Measurements from ENCODE around the gene MRPL43.
"Not testable (repeated sequence)": the region's sequence is repeated elsewhere in the genome, so short reads cannot be mapped to it uniquely, and the experiment has no call there.

MRPL43 gene

DNA sequence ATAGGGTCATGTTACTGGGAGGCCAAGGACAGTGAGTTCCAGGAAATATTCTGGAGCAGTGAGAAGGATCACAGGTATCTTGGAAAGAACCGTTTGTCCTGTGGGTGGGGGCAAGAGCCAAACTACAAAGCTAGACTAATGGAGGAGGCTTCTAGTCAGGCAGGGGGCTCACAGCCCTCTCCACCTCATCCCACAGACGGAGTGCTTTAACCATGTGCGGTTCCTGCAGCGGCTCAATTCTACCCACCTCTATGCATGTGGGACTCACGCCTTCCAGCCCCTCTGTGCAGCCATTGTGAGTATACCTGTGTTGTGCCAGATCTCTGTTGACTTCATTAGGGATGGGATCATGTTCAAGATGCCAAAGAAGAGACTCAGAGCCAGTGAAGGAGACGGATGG lies 9.9 kb downstream of the MRPL43 start:
- H3K27me3 ChIP-seq (ENCODE audit: control insufficient read depth in 1 of 2, insufficient read depth in 1 of 2, low read length in 2 of 2), result no peaks in the 10 kb centered on the region
- no peak overlapping the region for H2AFZ ChIP-seq (ENCODE audit: low read depth, low read length)
- no peak overlapping the region for H2BK5ac ChIP-seq (ENCODE audit: low read depth, low read length, poor library complexity, severe bottlenecking)
- H4K8ac ChIP-seq (ENCODE audit: low read length), result no peak overlapping the region
- H3K36me3 ChIP-seq (ENCODE audit: control insufficient read depth in 1 of 2, insufficient read depth in 2 of 2, low read depth in 1 of 2, low read length in 2 of 2), result peaks cover 36 to 44% of the 10 kb centered on the region in 2 experiments
- DNase-seq, result no peak
- no peak overlapping the region for H3K4me2 ChIP-seq (ENCODE audit: low read length, poor library complexity, severe bottlenecking)
- 96% methylated on average over 6 of the region's 6 CpGs for WGBS
- H3K79me1 ChIP-seq (replicated peaks; ENCODE audit: low read length, poor library complexity, severe bottlenecking), result peaks cover 4% of the 10 kb centered on the region
- no peak overlapping the region for H2BK120ac ChIP-seq (ENCODE audit: low read depth, low read length)
- H3K23ac ChIP-seq (ENCODE audit: low read length in 2 of 2), result no peak overlapping the region
- no peak overlapping the region for H3K9ac ChIP-seq (ENCODE audit: low read length)
- H3K4me3 ChIP-seq (ENCODE audit: insufficient read depth in 1 of 2, low read depth in 1 of 2, low read length in 2 of 2), result no peak overlapping the region
- no peak overlapping the region for H4K91ac ChIP-seq (ENCODE audit: low read length)
- no peak overlapping the region for H2BK15ac ChIP-seq (ENCODE audit: low read depth, poor library complexity, severe bottlenecking)
- no peak overlapping the region for H3K14ac ChIP-seq (ENCODE audit: low read length in 2 of 2)
- H2BK12ac ChIP-seq (ENCODE audit: low read length in 2 of 2), result no peak overlapping the region
- no peak overlapping the region for H2AK5ac ChIP-seq (ENCODE audit: low read length, severe bottlenecking)
- H3K9me3 ChIP-seq (ENCODE audit: control insufficient read depth, low read length), result no peaks in the 10 kb centered on the region
- peaks cover 3% of the 10 kb centered on the region for H3K4me1 ChIP-seq (ENCODE audit: control insufficient read depth, insufficient read depth, low read depth, low read length)
- no peak overlapping the region for H3K27ac ChIP-seq (ENCODE audit: low read length, poor library complexity, severe bottlenecking)
- no peak overlapping the region for H3K4ac ChIP-seq (ENCODE audit: low read depth in 1 of 2, low read length in 2 of 2)
- H3K18ac ChIP-seq (ENCODE audit: low read depth in 1 of 2, low read length in 2 of 2), result no peak overlapping the region

DNA sequence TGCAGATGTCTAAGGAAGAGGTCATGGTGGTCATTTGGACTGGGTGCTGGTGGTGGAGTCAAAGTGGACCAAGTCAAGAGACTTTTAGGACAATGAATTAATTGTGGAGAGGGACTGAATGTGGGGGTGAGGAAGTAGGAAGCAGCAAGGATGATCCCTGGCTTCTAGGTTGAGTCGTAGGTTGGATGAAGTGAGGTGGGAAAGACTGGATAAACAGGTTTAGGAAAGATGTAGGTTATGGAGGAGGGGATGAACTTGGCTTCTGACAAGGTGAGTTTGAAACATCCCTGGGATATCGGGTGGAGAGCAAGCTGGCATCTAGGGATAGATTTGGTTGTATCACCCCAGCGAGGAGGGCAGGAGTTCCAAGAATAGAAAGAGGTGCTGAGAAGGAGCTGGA lies 10.4 kb downstream of the MRPL43 start:
- WGBS, result 87% methylated on average over 3 of the region's 3 CpGs
- no peak overlapping the region for H2BK120ac ChIP-seq (ENCODE audit: low read depth, low read length)
- H3K9me3 ChIP-seq (ENCODE audit: control insufficient read depth, low read length), result no peaks in the 10 kb centered on the region
- no peak overlapping the region for H3K9ac ChIP-seq (ENCODE audit: low read length)
- no peak overlapping the region for H2BK15ac ChIP-seq (ENCODE audit: low read depth, poor library complexity, severe bottlenecking)
- H3K4me2 ChIP-seq (ENCODE audit: low read length, poor library complexity, severe bottlenecking), result no peak overlapping the region
- no peak overlapping the region for H2AK5ac ChIP-seq (ENCODE audit: low read length, severe bottlenecking)
- no peak overlapping the region for H3K4me3 ChIP-seq (ENCODE audit: insufficient read depth in 1 of 2, low read depth in 1 of 2, low read length in 2 of 2)
- H3K36me3 ChIP-seq (ENCODE audit: control insufficient read depth in 1 of 2, insufficient read depth in 2 of 2, low read depth in 1 of 2, low read length in 2 of 2), result peaks cover 36 to 44% of the 10 kb centered on the region in 2 experiments
- H3K27me3 ChIP-seq (ENCODE audit: control insufficient read depth in 1 of 2, insufficient read depth in 1 of 2, low read length in 2 of 2), result no peaks in the 10 kb centered on the region
- no peak overlapping the region for H2BK5ac ChIP-seq (ENCODE audit: low read depth, low read length, poor library complexity, severe bottlenecking)
- H4K8ac ChIP-seq (ENCODE audit: low read length), result no peak overlapping the region
- no peak overlapping the region for H3K4ac ChIP-seq (ENCODE audit: low read depth in 1 of 2, low read length in 2 of 2)
- H3K4me1 ChIP-seq (ENCODE audit: control insufficient read depth, insufficient read depth, low read depth, low read length), result peaks cover 7% of the 10 kb centered on the region
- no peak overlapping the region for H3K14ac ChIP-seq (ENCODE audit: low read length in 2 of 2)
- H2BK12ac ChIP-seq (ENCODE audit: low read length in 2 of 2), result no peak overlapping the region
- no peak overlapping the region for H4K91ac ChIP-seq (ENCODE audit: low read length)
- peaks cover 4% of the 10 kb centered on the region for H3K79me1 ChIP-seq (replicated peaks; ENCODE audit: low read length, poor library complexity, severe bottlenecking)
- no peak overlapping the region for H2AFZ ChIP-seq (ENCODE audit: low read depth, low read length)
- H3K27ac ChIP-seq (ENCODE audit: low read length, poor library complexity, severe bottlenecking), result no peak overlapping the region
- DNase-seq, result no peak
- no peak overlapping the region for H3K23ac ChIP-seq (ENCODE audit: low read length in 2 of 2)
- H3K18ac ChIP-seq (ENCODE audit: low read depth in 1 of 2, low read length in 2 of 2), result no peak overlapping the region

DNA sequence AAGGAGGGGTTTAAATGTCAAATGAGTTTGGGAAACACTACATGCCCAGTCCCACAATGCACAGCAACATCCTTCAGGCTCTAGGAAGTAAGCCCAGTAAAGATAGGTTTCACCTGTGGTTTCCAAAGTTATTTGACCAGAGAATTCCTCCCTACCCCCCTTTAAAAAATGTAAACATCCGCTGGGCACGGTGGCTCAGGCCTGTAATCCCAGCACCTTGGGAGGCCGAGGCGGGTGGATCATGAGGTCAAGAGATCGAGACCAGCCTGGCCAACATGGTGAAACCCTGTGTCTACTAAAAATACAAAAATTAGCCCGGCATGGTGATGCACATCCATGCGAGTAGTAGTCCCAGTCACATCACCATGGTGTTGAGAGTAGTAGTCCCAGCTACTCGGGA lies 11.9 kb downstream of the MRPL43 start:
- H3K27ac ChIP-seq (ENCODE audit: low read length, poor library complexity, severe bottlenecking); H3K27me3 ChIP-seq (ENCODE audit: control insufficient read depth in 1 of 2, insufficient read depth in 1 of 2, low read length in 2 of 2); H3K4me3 ChIP-seq (ENCODE audit: insufficient read depth in 1 of 2, low read depth in 1 of 2, low read length in 2 of 2); H3K23ac ChIP-seq (ENCODE audit: low read length in 2 of 2); H2AFZ ChIP-seq (ENCODE audit: low read depth, low read length); H3K4ac ChIP-seq (ENCODE audit: low read depth in 1 of 2, low read length in 2 of 2); H2BK120ac ChIP-seq (ENCODE audit: low read depth, low read length); H2BK12ac ChIP-seq (ENCODE audit: low read length in 2 of 2); H3K18ac ChIP-seq (ENCODE audit: low read depth in 1 of 2, low read length in 2 of 2); H2BK5ac ChIP-seq (ENCODE audit: low read depth, low read length, poor library complexity, severe bottlenecking); H3K79me1 ChIP-seq (replicated peaks; ENCODE audit: low read length, poor library complexity, severe bottlenecking); DNase-seq; H2BK15ac ChIP-seq (ENCODE audit: low read depth, poor library complexity, severe bottlenecking); H2AK5ac ChIP-seq (ENCODE audit: low read length, severe bottlenecking); H3K4me2 ChIP-seq (ENCODE audit: low read length, poor library complexity, severe bottlenecking); H3K9ac ChIP-seq (ENCODE audit: low read length); H3K14ac ChIP-seq (ENCODE audit: low read length in 2 of 2); H4K91ac ChIP-seq (ENCODE audit: low read length); H3K9me3 ChIP-seq (ENCODE audit: control insufficient read depth, low read length); H4K8ac ChIP-seq (ENCODE audit: low read length): not testable (repeated sequence)
- peaks cover 22% of the 10 kb centered on the region for H3K4me1 ChIP-seq (ENCODE audit: control insufficient read depth, insufficient read depth, low read depth, low read length)
- H3K36me3 ChIP-seq (ENCODE audit: control insufficient read depth in 1 of 2, insufficient read depth in 2 of 2, low read depth in 1 of 2, low read length in 2 of 2), result peaks cover 23 to 36% of the 10 kb centered on the region in 2 experiments
- WGBS, result 85% methylated on average over 8 of the region's 8 CpGs

DNA sequence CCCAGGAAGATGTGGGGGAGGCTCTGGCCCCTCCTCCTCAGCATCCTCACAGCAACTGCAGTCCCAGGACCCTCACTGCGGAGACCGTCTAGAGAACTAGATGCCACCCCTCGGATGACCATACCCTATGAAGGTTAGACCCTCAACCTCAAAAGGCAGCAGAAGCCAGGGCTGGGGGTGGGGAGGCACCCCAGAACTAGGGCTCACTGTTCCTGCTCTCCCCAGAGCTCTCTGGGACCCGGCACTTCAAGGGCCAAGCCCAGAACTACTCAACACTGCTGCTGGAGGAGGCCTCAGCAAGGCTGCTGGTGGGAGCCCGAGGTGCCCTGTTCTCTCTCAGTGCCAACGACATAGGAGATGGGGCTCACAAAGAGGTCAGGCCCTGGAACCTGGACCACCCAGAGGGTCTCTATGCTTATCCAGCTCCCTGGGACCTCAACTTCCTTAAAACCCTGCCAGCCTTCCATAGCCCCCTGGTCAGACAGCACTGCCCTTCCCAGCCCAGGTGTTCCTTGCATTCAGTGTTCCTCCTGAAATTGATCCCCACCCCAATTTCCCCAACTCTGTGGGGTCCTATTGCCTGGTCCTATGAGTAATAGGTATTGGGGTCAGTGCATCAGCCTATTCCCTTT lies 14.3 kb downstream of the MRPL43 start:
- Histone ChIP-seq H2BK5ac (ENCODE audit: low read depth, low read length, poor library complexity, severe bottlenecking) (no peak overlapping the region), H3K14ac (ENCODE audit: low read length in 2 of 2) (no peak overlapping the region), H4K91ac (ENCODE audit: low read length) (no peak overlapping the region), H3K18ac (ENCODE audit: low read depth in 1 of 2, low read length in 2 of 2) (no peak overlapping the region), H2BK12ac (ENCODE audit: low read length in 2 of 2) (no peak overlapping the region), H3K27ac (ENCODE audit: low read length, poor library complexity, severe bottlenecking) (no peak overlapping the region), H2BK15ac (ENCODE audit: low read depth, poor library complexity, severe bottlenecking) (no peak overlapping the region), H3K23ac (ENCODE audit: low read length in 2 of 2) (no peak overlapping the region), H2BK120ac (ENCODE audit: low read depth, low read length) (no peak overlapping the region), H3K27me3 (ENCODE audit: control insufficient read depth in 1 of 2, insufficient read depth in 1 of 2, low read length in 2 of 2) (no peaks in the 10 kb centered on the region), H3K36me3 (ENCODE audit: control insufficient read depth in 1 of 2, insufficient read depth in 2 of 2, low read depth in 1 of 2, low read length in 2 of 2) (peaks cover 5 to 14% of the 10 kb centered on the region in 2 experiments), H4K8ac (ENCODE audit: low read length) (no peak overlapping the region), H3K4me1 (ENCODE audit: control insufficient read depth, insufficient read depth, low read depth, low read length) (peaks cover 34% of the 10 kb centered on the region), H3K4me3 (ENCODE audit: insufficient read depth in 1 of 2, low read depth in 1 of 2, low read length in 2 of 2) (no peak overlapping the region), H3K9me3 (ENCODE audit: control insufficient read depth, low read length) (no peaks in the 10 kb centered on the region), H3K9ac (ENCODE audit: low read length) (no peak overlapping the region), H2AK5ac (ENCODE audit: low read length, severe bottlenecking) (no peak overlapping the region), H3K4me2 (ENCODE audit: low read length, poor library complexity, severe bottlenecking) (no peak overlapping the region), H2AFZ (ENCODE audit: low read depth, low read length) (no peak overlapping the region), H3K79me1 (replicated peaks; ENCODE audit: low read length, poor library complexity, severe bottlenecking) (no peaks in the 10 kb centered on the region), H3K4ac (ENCODE audit: low read depth in 1 of 2, low read length in 2 of 2) (no peak overlapping the region)
- DNase-seq, result no peak
- 95% methylated on average over 6 of the region's 6 CpGs for WGBS
